Nephron progenitor cell (in vitro differentiated cells): ENCODE measurements around the gene KCND3.

Experiments used
- DNase-seq: peaks from one replicate; pipeline ENCODE4 v3.0.0; 2021
- H3K27ac Mint-ChIP-seq: 2 replicates; pipeline ENCODE4 v1.8.0; 2021; ENCODE audit warnings: mild to moderate bottlenecking, moderate library complexity, mixed read lengths
- H3K27me3 Mint-ChIP-seq: 2 replicates; pipeline ENCODE4 v1.8.0; 2021; ENCODE audit warnings: mild to moderate bottlenecking, low read depth, mixed read lengths; ENCODE audit not compliant: poor library complexity
- H3K36me3 Mint-ChIP-seq: 2 replicates; pipeline ENCODE4 v1.8.0; 2021; ENCODE audit warnings: low read depth, mixed read lengths
- H3K4me1 Mint-ChIP-seq: 2 replicates; pipeline ENCODE4 v1.8.0; 2021; ENCODE audit warnings: mixed read lengths
- H3K4me3 Mint-ChIP-seq: 2 replicates; pipeline ENCODE4 v1.8.0; 2021; ENCODE audit warnings: mild to moderate bottlenecking, moderate library complexity, mixed read lengths
- H3K9me3 Mint-ChIP-seq: 2 replicates; pipeline ENCODE4 v1.8.0; 2021; ENCODE audit warnings: mild to moderate bottlenecking, moderate library complexity, mixed read lengths
- TF ChIP-seq, protein P1 (sequence below): fragments of 200-600 bp; sonication (generic); IDR thresholded peaks from 2 replicates; pipeline ENCODE4 v1.5.0; 2021; ENCODE audit warnings: antibody characterized with exemption

KCND3 gene

DNA sequence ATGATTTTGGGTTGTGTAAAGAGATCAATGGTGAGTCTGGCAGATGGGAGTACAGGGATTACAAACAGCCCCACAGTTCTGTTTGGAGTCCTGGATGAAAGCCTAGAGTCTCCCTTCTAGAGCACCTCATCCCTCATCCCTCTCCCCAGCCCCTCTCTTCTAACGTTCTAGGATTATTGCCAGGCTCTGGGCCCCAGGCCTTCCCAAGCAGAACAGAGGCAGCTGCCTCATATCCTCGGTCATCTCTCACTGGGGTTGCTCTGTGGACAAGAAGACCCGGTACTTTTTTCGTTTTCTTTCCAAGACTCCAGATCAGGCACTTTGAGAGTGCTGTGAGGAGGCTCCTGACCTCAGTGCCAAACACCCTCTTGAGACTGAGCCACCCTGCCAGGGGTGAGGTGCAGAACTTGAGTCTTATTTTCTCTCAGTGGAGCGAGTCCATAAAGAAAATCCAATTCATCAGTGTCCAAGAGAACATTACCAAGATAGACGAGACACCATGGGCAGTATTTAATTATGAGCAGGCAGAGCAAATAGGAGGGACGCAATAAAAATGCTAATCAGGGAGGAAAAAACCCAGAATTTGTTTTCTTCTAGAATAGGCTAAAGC lies 17.1 kb upstream of the KCND3 start:
- peaks cover 12% of the 10 kb centered on the region for H3K27me3 Mint-ChIP-seq
- no peaks in the 10 kb centered on the region for H3K4me1 Mint-ChIP-seq
- no peak overlapping the region for H3K4me3 Mint-ChIP-seq
- no peaks in the 10 kb centered on the region for H3K9me3 Mint-ChIP-seq
- H3K36me3 Mint-ChIP-seq, result no peaks in the 10 kb centered on the region
- no peak for DNase-seq
- TF ChIP-seq, protein P1, sequence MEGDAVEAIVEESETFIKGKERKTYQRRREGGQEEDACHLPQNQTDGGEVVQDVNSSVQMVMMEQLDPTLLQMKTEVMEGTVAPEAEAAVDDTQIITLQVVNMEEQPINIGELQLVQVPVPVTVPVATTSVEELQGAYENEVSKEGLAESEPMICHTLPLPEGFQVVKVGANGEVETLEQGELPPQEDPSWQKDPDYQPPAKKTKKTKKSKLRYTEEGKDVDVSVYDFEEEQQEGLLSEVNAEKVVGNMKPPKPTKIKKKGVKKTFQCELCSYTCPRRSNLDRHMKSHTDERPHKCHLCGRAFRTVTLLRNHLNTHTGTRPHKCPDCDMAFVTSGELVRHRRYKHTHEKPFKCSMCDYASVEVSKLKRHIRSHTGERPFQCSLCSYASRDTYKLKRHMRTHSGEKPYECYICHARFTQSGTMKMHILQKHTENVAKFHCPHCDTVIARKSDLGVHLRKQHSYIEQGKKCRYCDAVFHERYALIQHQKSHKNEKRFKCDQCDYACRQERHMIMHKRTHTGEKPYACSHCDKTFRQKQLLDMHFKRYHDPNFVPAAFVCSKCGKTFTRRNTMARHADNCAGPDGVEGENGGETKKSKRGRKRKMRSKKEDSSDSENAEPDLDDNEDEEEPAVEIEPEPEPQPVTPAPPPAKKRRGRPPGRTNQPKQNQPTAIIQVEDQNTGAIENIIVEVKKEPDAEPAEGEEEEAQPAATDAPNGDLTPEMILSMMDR, result no peak
- no peak overlapping the region for H3K27ac Mint-ChIP-seq

DNA sequence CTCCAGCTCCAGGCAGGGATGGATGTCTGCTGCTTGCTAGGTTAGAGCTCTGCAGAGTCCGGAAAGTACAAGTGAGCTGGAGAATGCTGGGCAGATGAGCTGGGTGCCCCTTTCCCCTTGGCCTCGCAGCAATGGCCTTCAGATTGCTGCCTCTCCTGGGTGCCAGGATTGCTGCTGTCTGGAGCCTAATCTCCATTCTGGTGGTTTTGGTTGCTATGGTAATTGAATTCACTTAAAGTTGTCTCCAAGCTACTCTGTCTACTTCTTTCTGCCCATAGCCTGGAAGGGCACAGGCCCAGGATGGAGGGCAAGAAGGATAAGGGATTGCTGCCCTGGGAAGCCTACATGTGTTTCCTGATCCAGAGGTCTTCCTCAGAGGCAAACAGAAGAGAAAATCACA lies 14.6 kb upstream of the KCND3 start:
- no peaks in the 10 kb centered on the region for H3K9me3 Mint-ChIP-seq
- H3K4me3 Mint-ChIP-seq, result no peak overlapping the region
- DNase-seq, result no peak
- H3K4me1 Mint-ChIP-seq, result peaks cover 11% of the 10 kb centered on the region
- TF ChIP-seq, protein P1, result no peak
- no peak overlapping the region for H3K27ac Mint-ChIP-seq
- peaks cover 15% of the 10 kb centered on the region for H3K27me3 Mint-ChIP-seq
- H3K36me3 Mint-ChIP-seq, result no peaks in the 10 kb centered on the region

DNA sequence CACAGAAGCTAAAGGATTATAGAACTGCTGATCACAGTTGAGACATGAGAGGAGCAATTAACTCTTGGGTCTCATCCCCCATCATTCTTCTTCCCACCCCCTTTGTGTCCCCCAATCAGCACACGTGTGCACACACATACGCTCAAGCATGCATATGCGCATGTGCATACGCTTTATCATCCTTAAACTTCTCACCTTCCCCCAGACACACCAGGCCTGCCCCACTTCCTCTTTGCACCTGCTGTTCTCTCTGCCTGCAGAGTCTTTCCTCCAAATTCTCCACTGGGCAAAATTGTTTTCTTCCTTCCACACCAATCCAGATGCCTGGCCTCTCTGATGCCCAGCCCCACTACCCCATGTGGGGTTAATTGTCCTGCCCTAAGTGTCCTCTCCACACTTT lies 13.0 kb upstream of the KCND3 start:
- H3K9me3 Mint-ChIP-seq, result no peaks in the 10 kb centered on the region
- DNase-seq, result no peak

DNA sequence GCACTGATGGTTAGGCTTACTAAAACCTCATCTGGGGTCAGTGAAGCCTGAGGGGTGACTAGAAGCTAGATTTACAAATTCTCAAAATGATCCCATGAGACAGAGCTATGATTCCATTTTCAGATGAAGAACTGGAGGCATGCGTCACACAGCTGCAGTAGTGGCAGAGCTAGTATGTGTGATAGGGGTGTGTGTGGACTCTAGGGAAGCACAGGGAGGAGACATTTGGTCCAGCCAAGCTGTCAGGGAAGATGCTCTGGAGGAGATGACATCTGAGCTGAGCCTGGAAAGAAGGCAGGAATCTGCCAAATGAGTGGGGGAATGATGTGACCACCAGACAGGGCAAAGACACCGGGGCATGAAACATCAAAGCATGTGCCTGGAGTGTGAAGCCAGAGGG lies 12.0 kb upstream of the KCND3 start:
- no peak for DNase-seq

More for the DNA sequence above, 13.0 kb upstream of the KCND3 start:
- TF ChIP-seq, protein P1, result no peak
- Mint-ChIP-seq H3K27me3 (peaks cover 16% of the 10 kb centered on the region), H3K4me1 (peaks cover 11% of the 10 kb centered on the region), H3K36me3 (no peaks in the 10 kb centered on the region), H3K4me3 (no peak overlapping the region), H3K27ac (no peak overlapping the region)

DNA sequence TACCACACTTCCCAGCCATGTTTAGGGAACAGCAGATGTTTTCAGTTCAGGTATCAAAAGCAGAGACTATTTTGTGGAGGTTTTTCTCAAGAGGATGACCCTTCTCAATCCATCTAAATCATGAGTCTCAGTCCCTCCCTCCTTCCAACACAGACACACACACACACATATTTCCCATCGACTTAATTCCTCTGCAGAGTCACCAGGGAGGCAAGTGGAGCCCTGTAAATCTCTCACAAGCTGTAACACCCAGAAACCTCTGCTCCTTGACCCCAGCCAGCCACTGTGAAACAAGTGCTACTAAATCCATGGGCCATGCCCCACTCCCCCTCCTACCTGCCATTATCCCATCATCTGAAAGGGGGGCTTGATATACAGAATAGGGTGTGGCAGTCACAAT lies 10.6 kb upstream of the KCND3 start:
- no peaks in the 10 kb centered on the region for H3K36me3 Mint-ChIP-seq
- H3K27ac Mint-ChIP-seq, result peak overlapping the region; percentile 78
- no peak for DNase-seq
- no peak overlapping the region for H3K4me3 Mint-ChIP-seq
- no peaks in the 10 kb centered on the region for H3K9me3 Mint-ChIP-seq
- peaks cover 30% of the 10 kb centered on the region for H3K27me3 Mint-ChIP-seq
- peaks cover 11% of the 10 kb centered on the region for H3K4me1 Mint-ChIP-seq
- TF ChIP-seq, protein P1, result no peak

More for the DNA sequence above, 12.0 kb upstream of the KCND3 start:
- no peak overlapping the region for H3K27ac Mint-ChIP-seq
- no peaks in the 10 kb centered on the region for H3K36me3 Mint-ChIP-seq
- peaks cover 11% of the 10 kb centered on the region for H3K4me1 Mint-ChIP-seq
- TF ChIP-seq, protein P1, result no peak
- no peak overlapping the region for H3K4me3 Mint-ChIP-seq
- no peaks in the 10 kb centered on the region for H3K9me3 Mint-ChIP-seq
- peaks cover 22% of the 10 kb centered on the region for H3K27me3 Mint-ChIP-seq

DNA sequence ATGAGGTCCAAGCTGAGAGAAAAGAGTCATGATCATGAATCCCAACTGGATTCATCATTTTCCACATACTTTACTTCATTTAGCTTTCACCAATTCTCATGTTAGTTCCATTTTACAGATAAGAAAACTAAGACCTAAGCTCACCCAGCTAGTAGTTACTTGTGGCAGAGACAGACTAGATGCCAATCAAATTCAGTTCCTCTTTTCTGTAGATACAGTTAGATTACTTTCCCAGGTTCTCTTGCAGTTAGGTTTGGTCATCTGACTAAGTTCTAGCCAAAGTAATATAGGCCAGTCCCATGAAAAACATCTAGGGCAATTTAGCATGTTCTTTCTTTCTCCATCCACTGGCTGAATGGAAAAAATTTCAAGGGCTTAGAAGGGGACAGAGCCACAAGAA lies 8.9 kb upstream of the KCND3 start:
- DNase-seq, result no peak
- peaks cover 11% of the 10 kb centered on the region for H3K4me1 Mint-ChIP-seq
- TF ChIP-seq, protein P1, result no peak
- peaks cover 47% of the 10 kb centered on the region for H3K27me3 Mint-ChIP-seq
- H3K36me3 Mint-ChIP-seq, result no peaks in the 10 kb centered on the region
- no peak overlapping the region for H3K27ac Mint-ChIP-seq
- H3K9me3 Mint-ChIP-seq, result no peaks in the 10 kb centered on the region
- H3K4me3 Mint-ChIP-seq, result no peak overlapping the region
